ENCODE measurements around the gene INHBB.
"Not testable (repeated sequence)": the region's sequence is repeated elsewhere in the genome, so short reads cannot be mapped to it uniquely, and the experiment has no call there.

The INHBB gene

DNA sequence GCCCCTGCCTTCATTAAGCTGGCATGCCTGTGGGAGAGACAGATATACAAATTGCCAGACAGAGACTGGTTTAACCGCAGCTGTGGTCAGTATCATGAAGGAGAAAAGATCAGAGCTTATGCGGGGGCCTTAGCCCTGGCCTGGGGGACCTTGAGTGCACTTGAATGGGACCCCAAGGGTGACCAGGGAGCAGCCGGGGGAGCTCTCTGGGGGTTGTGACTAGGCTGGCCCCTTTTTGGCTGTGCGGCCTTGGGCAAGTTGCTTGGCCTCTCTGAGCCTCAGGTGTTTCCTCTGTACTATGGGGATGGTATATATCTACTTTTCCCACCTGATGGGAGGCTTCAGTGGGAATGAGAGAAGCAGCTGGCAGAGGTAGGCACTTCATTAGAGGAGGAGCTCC lies 35.7 kb downstream of the INHBB start:
- no peak for DNase-seq (ENCODE audit: low spot score)

GRCh38 chr2:120382541-120383144 lies 36.7 kb downstream of the INHBB start:
- no peak for DNase-seq (ENCODE audit: low spot score)

DNA sequence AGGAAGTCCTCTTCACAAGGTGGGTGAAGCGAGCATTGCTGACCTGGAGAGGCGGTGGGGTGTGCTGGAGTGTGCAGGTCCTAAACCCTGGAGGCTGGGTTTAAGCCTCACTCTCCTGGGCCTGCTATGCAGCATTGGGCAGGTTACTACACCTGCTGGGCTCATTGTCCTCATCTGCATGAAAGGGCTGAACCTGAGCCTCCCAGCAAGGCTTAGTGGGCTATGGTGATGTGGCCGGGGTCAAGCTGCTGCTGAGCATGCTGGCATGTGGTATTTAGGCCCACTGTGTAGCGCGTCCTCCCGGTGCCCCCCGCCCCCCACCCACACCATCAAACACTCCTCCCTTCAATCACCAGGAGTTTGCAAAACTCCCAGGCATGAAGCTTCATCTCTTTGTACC lies 37.3 kb downstream of the INHBB start:
- no peak for DNase-seq (ENCODE audit: low spot score)

- no peak for DNase-seq (ENCODE audit: low spot score)
Measured at GRCh38 chr2:120383631-120384340, 37.9 kb downstream of the INHBB start.

GRCh38 chr2:120384486-120385354 lies 38.8 kb downstream of the INHBB start:
- DNase-seq (ENCODE audit: low spot score), result no peak

DNA sequence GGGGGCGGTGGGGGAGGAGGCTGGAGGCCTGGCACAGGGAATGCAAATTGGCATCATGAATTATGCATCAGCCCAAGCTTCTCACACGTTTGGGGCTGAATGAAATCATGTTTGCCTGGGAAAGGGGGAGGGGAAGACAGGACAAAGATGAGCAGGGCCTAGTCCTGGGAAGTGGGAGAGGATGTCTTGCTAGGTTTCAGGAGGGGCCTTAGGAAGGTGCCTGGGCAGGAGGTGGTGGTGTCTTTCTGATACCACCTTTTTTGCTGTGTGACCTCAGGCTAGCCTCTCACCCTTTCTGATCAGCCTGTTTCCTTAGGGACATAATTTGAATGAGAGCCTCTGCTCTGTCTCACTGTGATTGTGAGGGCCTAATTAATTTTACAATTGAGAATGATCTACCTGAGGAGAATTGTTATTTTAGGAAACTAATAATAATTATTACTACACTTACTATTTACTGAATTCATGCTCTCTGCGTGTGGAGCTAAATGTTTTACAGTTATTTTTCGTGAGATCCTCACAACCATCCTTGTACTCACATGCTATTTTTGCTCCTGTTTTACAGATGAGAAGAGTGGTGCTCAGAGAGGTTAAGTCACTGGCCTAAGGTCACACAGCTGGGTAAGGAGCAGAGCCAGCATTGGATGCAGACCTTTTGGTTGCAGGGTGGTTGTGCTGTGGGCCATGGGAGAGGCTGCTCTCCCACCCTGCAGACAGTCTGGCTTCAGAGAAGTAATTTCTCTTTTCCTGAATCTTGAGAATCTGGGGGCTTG lies 39.6 kb downstream of the INHBB start:
- no peak for DNase-seq (ENCODE audit: low spot score)

- DNase-seq (ENCODE audit: low spot score), result peak; percentile 22
Measured at GRCh38 chr2:120388222-120389035, 42.5 kb downstream of the INHBB start.

DNA sequence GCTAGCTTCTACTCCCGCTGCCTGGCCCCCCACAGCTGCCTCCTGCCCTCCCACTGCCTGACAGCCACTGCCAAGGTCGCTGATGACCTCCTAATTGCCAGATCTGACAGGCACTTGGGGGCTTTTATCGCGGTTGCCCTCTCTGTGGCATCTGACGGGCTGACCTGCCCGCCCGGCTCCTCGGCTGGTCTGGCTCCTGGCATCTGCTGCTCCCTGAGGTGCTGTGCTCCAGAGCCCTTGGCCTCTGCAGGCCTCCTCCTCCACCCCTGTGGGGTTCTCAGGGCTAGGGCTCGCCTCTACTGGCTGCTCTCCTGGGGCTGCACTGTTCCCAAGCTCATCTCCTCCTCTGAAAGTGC lies 43.1 kb downstream of the INHBB start:
- DNase-seq (ENCODE audit: low spot score), result peak; percentile 34

- peak; percentile 37 for DNase-seq (ENCODE audit: low spot score)
Measured at GRCh38 chr2:120390381-120391055, 44.6 kb downstream of the INHBB start.

GRCh38 chr2:120391382-120391781 lies 45.4 kb downstream of the INHBB start:
- not testable (repeated sequence) for DNase-seq (ENCODE audit: low spot score)

GRCh38 chr2:120391911-120392665 lies 46.2 kb downstream of the INHBB start:
- peak; percentile 36 for DNase-seq (ENCODE audit: low spot score)

DNA sequence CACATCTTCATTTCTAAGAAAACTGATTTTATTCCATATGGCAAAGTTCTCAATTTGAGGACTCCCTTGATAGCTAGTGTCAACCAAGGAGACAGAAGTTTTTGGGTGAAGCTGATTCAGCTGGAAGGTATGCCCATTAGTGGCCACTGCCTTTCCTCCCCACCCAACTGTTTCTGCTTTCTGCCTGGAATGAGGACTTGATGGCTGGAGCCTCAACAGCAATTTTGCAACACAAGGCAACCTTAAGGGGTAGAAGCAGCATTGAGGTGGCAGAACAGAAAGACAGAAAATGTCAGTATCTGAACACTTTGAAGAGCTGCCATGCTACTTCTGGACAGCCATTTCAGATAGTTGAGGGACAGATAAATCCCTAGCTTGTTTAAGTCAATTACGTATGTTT lies 47.0 kb downstream of the INHBB start:
- DNase-seq (ENCODE audit: low spot score), result peak; percentile 20

- peak; percentile 20 for DNase-seq (ENCODE audit: low spot score)
Measured at GRCh38 chr2:120393456-120393855, 47.5 kb downstream of the INHBB start.

GRCh38 chr2:120394764-120395163 lies 48.8 kb downstream of the INHBB start:
- no peak for DNase-seq (ENCODE audit: low spot score)

DNA sequence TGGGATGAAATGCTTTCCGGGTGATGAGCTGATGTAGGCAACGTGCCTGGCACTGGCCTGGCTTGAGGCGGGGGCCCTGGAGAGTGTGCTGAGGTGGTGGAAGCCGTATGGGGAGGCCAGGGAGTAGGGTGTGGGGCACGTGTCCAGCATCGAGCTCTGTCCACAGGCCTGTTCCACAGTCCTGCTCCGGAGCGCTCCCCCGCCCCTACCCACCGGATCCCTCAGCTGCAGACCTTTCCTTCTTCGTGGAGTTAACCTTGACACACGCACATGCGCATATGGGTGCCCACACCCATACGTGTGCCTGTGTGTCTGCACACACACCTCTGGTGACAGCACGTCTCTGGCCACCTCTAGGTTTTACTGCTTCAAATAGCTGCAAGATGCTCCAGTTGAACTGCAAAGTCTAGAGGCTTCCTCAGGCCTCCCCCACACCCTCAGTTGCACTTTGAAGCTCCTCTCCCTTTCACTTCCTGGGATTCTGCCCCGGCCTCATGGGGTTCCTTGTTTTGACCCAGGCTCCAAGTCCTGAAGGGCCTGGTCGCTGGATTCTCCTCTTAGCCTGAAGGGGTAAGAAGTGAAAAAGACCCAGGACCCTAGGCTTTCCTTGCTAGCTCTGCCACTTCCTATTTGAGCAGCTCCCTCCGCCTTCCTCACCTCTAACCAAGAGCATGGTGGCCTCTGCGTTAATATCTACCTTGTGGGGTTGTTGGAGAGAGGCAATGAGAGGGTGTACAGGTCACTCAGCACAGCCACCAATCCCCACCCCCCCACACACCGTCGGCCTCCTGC lies 49.5 kb downstream of the INHBB start:
- DNase-seq (ENCODE audit: low spot score), result peak; percentile 37

DNA sequence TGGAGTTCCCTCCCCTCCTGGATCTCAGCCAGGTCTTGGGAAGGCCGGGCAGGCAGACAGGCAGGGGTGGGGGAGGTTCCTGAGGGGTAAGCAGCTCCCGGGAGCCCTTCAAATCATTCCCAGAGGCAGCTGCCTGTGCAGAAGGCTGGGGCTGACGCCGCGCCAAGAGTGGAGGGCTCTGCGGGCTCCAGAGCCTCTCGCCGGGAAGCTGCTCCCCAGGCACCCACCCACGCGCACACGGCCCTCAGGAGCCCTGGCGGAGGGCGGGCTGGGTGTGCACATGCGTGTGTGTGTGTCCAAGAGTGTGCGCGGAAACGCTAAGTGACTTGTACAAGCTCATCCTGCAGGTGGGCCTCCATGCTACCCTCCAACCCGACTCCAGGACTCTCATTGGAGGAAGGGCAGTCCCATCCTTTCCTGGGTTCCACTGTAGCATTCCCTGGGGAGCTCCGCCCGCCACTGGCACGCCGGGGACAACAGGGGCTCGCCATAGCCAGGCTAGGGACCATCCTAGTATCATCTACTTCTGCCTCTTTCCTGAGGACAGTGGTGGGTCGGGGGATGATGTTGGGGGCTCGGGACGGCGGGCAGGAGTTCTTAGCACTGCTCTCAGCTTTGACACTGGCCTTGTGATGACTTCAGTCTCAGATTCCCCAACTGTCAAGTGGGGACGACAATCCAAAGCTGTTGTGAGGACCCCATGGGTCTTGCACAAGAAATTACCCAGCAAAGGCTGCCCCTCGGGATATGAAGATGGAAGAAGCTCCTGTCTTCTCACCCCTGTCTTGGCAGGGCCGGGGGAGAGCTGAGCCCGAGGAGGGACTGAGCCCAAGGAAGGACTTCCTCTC lies 50.3 kb downstream of the INHBB start:
- peak; percentile 49 for DNase-seq (ENCODE audit: low spot score)

DNA sequence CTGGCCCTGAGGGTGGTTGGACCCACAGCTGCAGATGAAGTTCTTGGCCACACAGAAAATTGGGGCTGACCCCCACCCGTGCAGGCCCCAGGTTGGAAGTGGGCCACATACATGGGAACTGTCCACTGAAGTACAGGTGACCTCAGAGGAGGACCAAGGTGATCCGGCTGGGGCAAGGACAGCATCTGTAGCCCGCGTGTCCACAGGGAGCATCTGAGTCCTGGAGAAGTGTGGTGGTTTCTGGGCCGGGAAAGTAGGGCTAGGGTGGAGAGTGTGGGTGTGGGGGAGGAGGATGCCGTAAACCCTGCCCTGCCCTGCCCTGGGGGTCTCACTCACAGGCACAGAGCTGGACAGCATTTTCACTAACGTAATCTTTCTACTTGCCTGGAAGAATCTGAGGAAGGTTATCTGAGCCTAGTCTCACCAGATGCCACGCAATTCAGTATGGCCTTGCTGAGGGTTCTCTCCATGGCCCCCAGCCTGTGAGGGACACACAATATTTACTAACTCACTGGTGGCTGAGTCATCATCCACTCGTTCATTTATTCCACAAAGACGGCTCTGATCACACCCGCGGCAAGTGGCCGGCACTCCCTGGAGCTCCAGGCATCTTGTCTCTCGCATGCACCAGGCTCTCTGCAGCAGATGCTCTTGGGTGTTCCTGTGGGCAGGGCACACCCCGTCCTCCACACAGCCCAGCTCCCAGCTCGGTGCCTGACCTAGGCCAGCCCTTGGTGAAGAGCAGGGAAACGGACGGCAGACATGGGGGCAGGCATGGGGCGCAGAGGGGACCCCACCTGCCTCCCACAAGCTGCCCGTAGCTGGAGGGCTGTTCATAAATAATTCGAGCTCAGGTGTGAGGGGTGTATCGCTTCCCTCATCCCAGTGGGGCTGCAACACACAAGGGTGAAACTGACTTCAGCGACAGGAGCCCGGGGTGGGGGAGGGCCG lies 51.2 kb downstream of the INHBB start:
- peak; percentile 43 for DNase-seq (ENCODE audit: low spot score)
